Activated CD4-positive, alpha-beta T cell treated with anti-CD3 and anti-CD28 coated beads, Interleukin-2, amount 10 ng/mL, durations not matched to agents 24 days and 14 days (primary cell): ENCODE data around the gene CD79B. TPM values are rescaled to one million over a fixed set of nuclear protein-coding genes. Genes with fewer than 3 reads are reported as not detected.
A peak's percentile ranks its signal among the peaks of the same experiment; 100 is the strongest.
"Not testable (repeated sequence)": the region's sequence is repeated elsewhere in the genome, so short reads cannot be mapped to it uniquely, and the experiment has no call there.

Source experiments
- DNase-seq: peaks from one replicate; pipeline ENCODE4 v3.0.0; 2022
- H3K27ac Mint-ChIP-seq: one replicate; pipeline ENCODE4 v1.8.0; 2022; ENCODE audit warnings: mild to moderate bottlenecking, mixed read lengths
- H3K27me3 Mint-ChIP-seq: one replicate; pipeline ENCODE4 v1.8.0; 2022; ENCODE audit warnings: mixed read lengths
- H3K36me3 Mint-ChIP-seq: one replicate; pipeline ENCODE4 v1.8.0; 2022; ENCODE audit warnings: low read depth, mild to moderate bottlenecking, mixed read lengths
- H3K4me1 Mint-ChIP-seq: one replicate; pipeline ENCODE4 v1.8.0; 2021; ENCODE audit warnings: mixed read lengths
- H3K4me3 Mint-ChIP-seq: one replicate; pipeline ENCODE4 v1.8.0; 2022; ENCODE audit warnings: mild to moderate bottlenecking, moderate library complexity, mixed read lengths
- H3K9me3 Mint-ChIP-seq: one replicate; pipeline ENCODE4 v1.8.0; 2021; ENCODE audit warnings: mixed read lengths
- intact Hi-C: fragments of 100-400 bp; cut with micrococcal nuclease; formaldehyde crosslinking; loops from one replicate; pipeline ENCODE4 v1.15.1; 2023
- total RNA-seq: library from RNA; stranded (reverse); gene quantifications from 2 replicates; pipeline ENCODE4 v1.2.3, GENCODE V29; 2022

CD79B gene
- total RNA-seq, 1 donor from 2014 or later: 29.2 TPM

- peaks cover 5% of the 10 kb centered on the region for H3K27me3 Mint-ChIP-seq
- H3K27ac Mint-ChIP-seq: no peak overlapping the region
- intact Hi-C loops: loop anchor here (5.0 kb wide), 1 partner anchor 53 kb away; no protein-coding TSS in a partner anchor
- DNase-seq: no peak
- H3K4me1 Mint-ChIP-seq: peaks cover 25% of the 10 kb centered on the region
- peaks cover 5% of the 10 kb centered on the region for H3K36me3 Mint-ChIP-seq
- no peaks in the 10 kb centered on the region for H3K9me3 Mint-ChIP-seq
- H3K4me3 Mint-ChIP-seq: no peak overlapping the region
Observed at GRCh38 chr17:63934183-63935112, 2.3 kb upstream of the CD79B start.

- no peak for DNase-seq
- Mint-ChIP-seq H3K27me3 (peaks cover 5% of the 10 kb centered on the region), H3K4me3 (no peak overlapping the region), H3K4me1 (peaks cover 20% of the 10 kb centered on the region), H3K27ac (no peak overlapping the region), H3K9me3 (no peaks in the 10 kb centered on the region), H3K36me3 (peaks cover 7% of the 10 kb centered on the region)
- intact Hi-C loops: loop anchor here (5.0 kb wide), 1 partner anchor 54 kb away; no protein-coding TSS in a partner anchor
Observed at GRCh38 chr17:63933598-63933997, 1.5 kb upstream of the CD79B start.

- H3K4me1 Mint-ChIP-seq: peaks cover 18% of the 10 kb centered on the region
- peak overlapping the region; percentile 95 for H3K27ac Mint-ChIP-seq
- H3K27me3 Mint-ChIP-seq: peaks cover 5% of the 10 kb centered on the region
- H3K9me3 Mint-ChIP-seq: no peaks in the 10 kb centered on the region
- peak overlapping the region; percentile 98 for H3K4me3 Mint-ChIP-seq
- no peak for DNase-seq
- H3K36me3 Mint-ChIP-seq: peaks cover 7% of the 10 kb centered on the region
- intact Hi-C loops: loop anchor here (1.0 to 5.0 kb wide), 2 partner anchors 14 to 55 kb away; no protein-coding TSS in a partner anchor
Observed at GRCh38 chr17:63932721-63933120, 590 bp upstream of the CD79B start.

- DNase-seq: peak; percentile 89
- intact Hi-C loops: loop anchor here (5.0 kb wide), 1 partner anchor 56 kb away; no protein-coding TSS in a partner anchor
- H3K9me3 Mint-ChIP-seq: no peaks in the 10 kb centered on the region
- peak overlapping the region; percentile 95 for H3K27ac Mint-ChIP-seq
- H3K4me3 Mint-ChIP-seq: peak overlapping the region; percentile 98
- peaks cover 4% of the 10 kb centered on the region for H3K27me3 Mint-ChIP-seq
- peaks cover 7% of the 10 kb centered on the region for H3K36me3 Mint-ChIP-seq
- H3K4me1 Mint-ChIP-seq: peaks cover 18% of the 10 kb centered on the region
Observed at GRCh38 chr17:63930951-63931575, 1.1 kb downstream of the CD79B start.

GRCh38 chr17:63929860-63930766 lies 2.0 kb downstream of the CD79B start:
- Mint-ChIP-seq H3K4me3 (peak overlapping the region; percentile 98), H3K36me3 (peaks cover 7% of the 10 kb centered on the region)
- intact Hi-C loops: loop anchor here (5.0 kb wide), 1 partner anchor 57 kb away; no protein-coding TSS in a partner anchor

GRCh38 chr17:63928966-63929695 lies 3.0 kb downstream of the CD79B start:
- Mint-ChIP-seq H3K4me3 (no peak overlapping the region), H3K27me3 (no peaks in the 10 kb centered on the region), H3K27ac (no peak overlapping the region), H3K36me3 (peaks cover 7% of the 10 kb centered on the region), H3K9me3 (no peaks in the 10 kb centered on the region), H3K4me1 (peaks cover 18% of the 10 kb centered on the region)
- DNase-seq: no peak
- intact Hi-C loops: no loop called here

More at GRCh38 chr17:63929860-63930766, 2.0 kb downstream of the CD79B start:
- DNase-seq: no peak
- Mint-ChIP-seq H3K4me1 (peaks cover 18% of the 10 kb centered on the region), H3K27me3 (no peaks in the 10 kb centered on the region), H3K9me3 (no peaks in the 10 kb centered on the region), H3K27ac (no peak overlapping the region)

- no peak overlapping the region for H3K4me3 Mint-ChIP-seq
- DNase-seq: no peak
- H3K27ac Mint-ChIP-seq: no peak overlapping the region
- no peaks in the 10 kb centered on the region for H3K27me3 Mint-ChIP-seq
- intact Hi-C loops: no loop called here
- peaks cover 18% of the 10 kb centered on the region for H3K4me1 Mint-ChIP-seq
- peaks cover 7% of the 10 kb centered on the region for H3K36me3 Mint-ChIP-seq
- no peaks in the 10 kb centered on the region for H3K9me3 Mint-ChIP-seq
Observed at GRCh38 chr17:63928172-63928666, 3.9 kb downstream of the CD79B start.

GRCh38 chr17:63927464-63928171 lies 4.5 kb downstream of the CD79B start:
- no peaks in the 10 kb centered on the region for H3K27me3 Mint-ChIP-seq
- H3K9me3 Mint-ChIP-seq: no peaks in the 10 kb centered on the region
- no peak for DNase-seq
- peaks cover 7% of the 10 kb centered on the region for H3K36me3 Mint-ChIP-seq
- H3K4me1 Mint-ChIP-seq: peaks cover 16% of the 10 kb centered on the region
- no peak overlapping the region for H3K27ac Mint-ChIP-seq
- no peak overlapping the region for H3K4me3 Mint-ChIP-seq
- intact Hi-C loops: no loop called here

- Mint-ChIP-seq H3K4me1 (peaks cover 7% of the 10 kb centered on the region), H3K36me3 (peaks cover 7% of the 10 kb centered on the region), H3K27me3 (no peaks in the 10 kb centered on the region), H3K27ac (no peak overlapping the region), H3K9me3 (no peaks in the 10 kb centered on the region), H3K4me3 (no peak overlapping the region)
- intact Hi-C loops: no loop called here
- DNase-seq: no peak
Observed at GRCh38 chr17:63926164-63926563, 6.0 kb downstream of the CD79B start.

- Mint-ChIP-seq H3K27me3 (no peaks in the 10 kb centered on the region), H3K4me3 (no peak overlapping the region), H3K27ac (no peak overlapping the region), H3K4me1 (peaks cover 2% of the 10 kb centered on the region), H3K36me3 (peaks cover 5% of the 10 kb centered on the region), H3K9me3 (no peaks in the 10 kb centered on the region)
- DNase-seq: no peak
- intact Hi-C loops: no loop called here
Observed at GRCh38 chr17:63925615-63926014, 6.5 kb downstream of the CD79B start.

GRCh38 chr17:63922402-63922801 lies 9.7 kb downstream of the CD79B start:
- H3K4me1 Mint-ChIP-seq, H3K9me3 Mint-ChIP-seq, H3K27ac Mint-ChIP-seq, H3K27me3 Mint-ChIP-seq, intact Hi-C loops, H3K4me3 Mint-ChIP-seq, H3K36me3 Mint-ChIP-seq, DNase-seq: not testable (repeated sequence)

- H3K4me1 Mint-ChIP-seq, H3K27ac Mint-ChIP-seq: not testable (repeated sequence)
Observed at GRCh38 chr17:63920779-63921178, 11.4 kb downstream of the CD79B start.

More at GRCh38 chr17:63920779-63921178, 11.4 kb downstream of the CD79B start:
- intact Hi-C loops, H3K9me3 Mint-ChIP-seq, H3K36me3 Mint-ChIP-seq, DNase-seq, H3K4me3 Mint-ChIP-seq, H3K27me3 Mint-ChIP-seq: not testable (repeated sequence)
